PC-9 (cell line): ENCODE data around the gene VEGFD. TPM values are rescaled to one million over a fixed set of nuclear protein-coding genes. Genes with fewer than 3 reads are reported as not detected.

ENCODE experiments used
- BruUV-seq: library from RNA; stranded (reverse); fragments of 400-500 nt; replicated peaks from 2 replicates; lab custom pipeline; 2021; lab: Mats Ljungman, UMichigan
- CTCF ChIA-PET: fragments of 300-600 bp; sonication (Branson Sonifier 250); formaldehyde crosslinking; loops from one replicate; lab custom pipeline; 2022; ENCODE audit warnings: antibody characterized with exemption; lab: Charles Lee
- POLR2A ChIA-PET: fragments of 300-600 bp; sonication (Branson Sonifier 250); formaldehyde crosslinking; loops from one replicate; lab custom pipeline; 2022; ENCODE audit warnings: antibody characterized with exemption; ENCODE audit not compliant: unreplicated experiment; lab: Charles Lee
- DNase-seq, 2 experiments: peaks; one replicate each; pipeline versions ENCODE4 v3.0.0 to v3.0.0-alpha.2; 2015 to 2022; ENCODE audit warnings: mixed read lengths in 1 of 2
- H2AFZ ChIP-seq: fragments of 200-600 bp; sonication (generic); 2 replicates; pipeline ENCODE4 v1.8.1; 2017; ENCODE audit warnings: antibody characterized with exemption
- H3F3A ChIP-seq: fragments of 200-600 bp; sonication (generic); 2 replicates; pipeline ENCODE4 v1.8.1; 2017; ENCODE audit warnings: antibody characterized with exemption, mild to moderate bottlenecking, low read depth; ENCODE audit not compliant: insufficient read depth
- H3K27ac ChIP-seq: fragments of 200-600 bp; sonication (generic); 2 replicates; pipeline ENCODE4 v1.6.1; 2016; ENCODE audit warnings: mixed run types
- H3K27me3 ChIP-seq: fragments of 200-600 bp; sonication (generic); 2 replicates; pipeline ENCODE4 v1.6.1; 2016; ENCODE audit warnings: low read depth, mixed run types; ENCODE audit not compliant: insufficient read depth
- H3K36me3 ChIP-seq: fragments of 200-600 bp; sonication (generic); 2 replicates; pipeline ENCODE4 v1.6.1; 2016; ENCODE audit warnings: low read depth, mixed run types
- H3K4me1 ChIP-seq: fragments of 200-600 bp; sonication (generic); replicated peaks from 2 replicates; pipeline ENCODE4 v1.6.1; 2016; ENCODE audit warnings: mixed run types; ENCODE audit not compliant: insufficient read depth
- H3K4me2 ChIP-seq: fragments of 200-600 bp; sonication (generic); 2 replicates; pipeline ENCODE4 v1.6.1; 2017; ENCODE audit warnings: mixed run types
- H3K4me3 ChIP-seq: fragments of 200-600 bp; sonication (generic); 2 replicates; pipeline ENCODE4 v1.6.1; 2016; ENCODE audit warnings: mixed run types
- H3K79me2 ChIP-seq: fragments of 200-600 bp; sonication (generic); 2 replicates; pipeline ENCODE4 v1.6.1; 2017; ENCODE audit warnings: low read depth, mixed run types
- H3K9me2 ChIP-seq: fragments of 200-600 bp; sonication (generic); 2 replicates; pipeline ENCODE4 v1.8.1; 2017; ENCODE audit warnings: mild to moderate bottlenecking; ENCODE audit not compliant: insufficient read depth
- H3K9me3 ChIP-seq: fragments of 200-600 bp; sonication (generic); 2 replicates; pipeline ENCODE4 v1.8.1; 2016; ENCODE audit warnings: low read depth; ENCODE audit not compliant: insufficient read depth
- H4K20me1 ChIP-seq: fragments of 200-600 bp; sonication (generic); 2 replicates; pipeline ENCODE4 v1.8.1; 2017; ENCODE audit not compliant: insufficient read depth
- CTCF ChIP-seq: fragments of 200-600 bp; sonication (generic); conservative IDR thresholded peaks from 2 replicates; pipeline ENCODE4 v1.6.1; 2017; ENCODE audit warnings: mixed run types, antibody characterized with exemption, mild to moderate bottlenecking, moderate library complexity
- EZH2 ChIP-seq: fragments of 200-600 bp; sonication (generic); IDR thresholded peaks from 2 replicates; pipeline ENCODE4 v1.8.0; 2017; ENCODE audit warnings: antibody characterized with exemption, low read depth
- intact Hi-C: fragments of 100-400 bp; cut with micrococcal nuclease; formaldehyde crosslinking; loops from one replicate; pipeline ENCODE4 v1.10.0; 2022; ENCODE audit not compliant: unreplicated experiment
- total RNA-seq: library from RNA; stranded (reverse); gene quantifications from 2 replicates; pipeline ENCODE4 v1.2.3, GENCODE V29; 2021

The VEGFD gene
- total RNA-seq, 1 experiment from 2014 or later = 2.5 TPM

GRCh38 chrX:15401378-15401777 lies 17.2 kb upstream of the VEGFD start:
- no TSS peak for BruUV-seq
- Histone ChIP-seq H3K79me2 (no peaks in the 10 kb centered on the region), H3K36me3 (no peaks in the 10 kb centered on the region; the same call in 1 of the 2 replicates), H3K9me2 (no peaks in the 10 kb centered on the region), H4K20me1 (no peaks in the 10 kb centered on the region), H3K27me3 (no peaks in the 10 kb centered on the region), H3K4me2 (no peak overlapping the region), H2AFZ (no peak overlapping the region), H3K4me1 (no peaks in the 10 kb centered on the region), H3K27ac (no peak overlapping the region), H3K4me3 (no peak overlapping the region), H3F3A (no peaks in the 10 kb centered on the region), H3K9me3 (no peaks in the 10 kb centered on the region)
- TF ChIP-seq EZH2 (no peak), CTCF (no peak)
- CTCF ChIA-PET = no interaction called here
- intact Hi-C loops = no loop called here
- DNase-seq = no peak
- POLR2A ChIA-PET = no interaction called here

- intact Hi-C loops = no loop called here
- ChIA-PET POLR2A (no interaction called here), CTCF (no interaction called here)
- Histone ChIP-seq H3K4me1 (no peaks in the 10 kb centered on the region), H3F3A (no peaks in the 10 kb centered on the region), H4K20me1 (no peaks in the 10 kb centered on the region), H3K36me3 (no peaks in the 10 kb centered on the region; the same call in 1 of the 2 replicates), H3K9me2 (no peaks in the 10 kb centered on the region), H3K79me2 (no peaks in the 10 kb centered on the region), H3K9me3 (no peaks in the 10 kb centered on the region), H3K27me3 (no peaks in the 10 kb centered on the region), H3K4me2 (no peak overlapping the region), H3K27ac (no peak overlapping the region), H3K4me3 (no peak overlapping the region), H2AFZ (no peak overlapping the region)
- DNase-seq = no peak
- no TSS peak for BruUV-seq
- TF ChIP-seq CTCF = no peak
Measured at GRCh38 chrX:15399962-15400391, 15.8 kb upstream of the VEGFD start.

GRCh38 chrX:15398874-15399273 lies 14.7 kb upstream of the VEGFD start:
- H3K4me1 ChIP-seq = no peaks in the 10 kb centered on the region
- intact Hi-C loops = no loop called here
- H2AFZ ChIP-seq = no peak overlapping the region
- H3K27ac ChIP-seq = no peak overlapping the region
- no peaks in the 10 kb centered on the region for H3K36me3 ChIP-seq
- H3K79me2 ChIP-seq = no peaks in the 10 kb centered on the region
- no peaks in the 10 kb centered on the region for H3K9me3 ChIP-seq
- H3K4me3 ChIP-seq = no peak overlapping the region
- TF ChIP-seq EZH2 (no peak), CTCF (no peak)
- CTCF ChIA-PET = no interaction called here
- no peaks in the 10 kb centered on the region for H3K27me3 ChIP-seq
- BruUV-seq = no TSS peak
- DNase-seq = no peak
- no peaks in the 10 kb centered on the region for H3F3A ChIP-seq
- POLR2A ChIA-PET = no interaction called here
- no peaks in the 10 kb centered on the region for H3K9me2 ChIP-seq
- no peaks in the 10 kb centered on the region for H4K20me1 ChIP-seq
- no peak overlapping the region for H3K4me2 ChIP-seq
